IPS-NIHi7 (cell line): Measurements from ENCODE around the gene DUSP21.
"Not testable (repeated sequence)": the region's sequence is repeated elsewhere in the genome, so short reads cannot be mapped to it uniquely, and the experiment has no call there.

Experiments
- DNase-seq: peaks from one replicate; pipeline ENCODE4 v3.0.0; 2012; ENCODE audit warnings: mixed read lengths; ENCODE audit errors: extremely low spot score

DUSP21 gene

DNA sequence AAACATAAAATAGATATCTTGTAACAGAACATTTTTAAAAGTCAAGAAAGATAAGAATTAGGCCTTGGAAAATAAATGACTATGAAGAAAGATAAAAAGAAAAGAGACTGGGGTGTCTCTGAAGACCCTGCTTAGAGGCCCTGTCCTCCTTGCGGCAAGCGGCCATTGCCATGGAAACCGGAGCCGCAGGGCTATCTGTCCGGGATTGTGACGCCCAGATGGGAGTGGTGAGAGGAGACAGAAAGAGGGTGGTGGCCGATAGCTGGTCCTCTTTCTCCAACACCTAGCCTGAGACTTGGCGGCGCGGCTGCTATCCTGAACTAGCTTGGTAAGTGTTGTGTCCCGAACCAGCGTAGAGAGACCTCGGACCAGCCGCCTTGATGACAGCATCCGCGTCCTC is at the start of gene DUSP21:
Gene DUSP21, plus strand, starts transcription at position 269 of the 400 bp plus-strand sequence. Its CDS starts 112 bp downstream, at position 381.
- no peak for DNase-seq

DNA sequence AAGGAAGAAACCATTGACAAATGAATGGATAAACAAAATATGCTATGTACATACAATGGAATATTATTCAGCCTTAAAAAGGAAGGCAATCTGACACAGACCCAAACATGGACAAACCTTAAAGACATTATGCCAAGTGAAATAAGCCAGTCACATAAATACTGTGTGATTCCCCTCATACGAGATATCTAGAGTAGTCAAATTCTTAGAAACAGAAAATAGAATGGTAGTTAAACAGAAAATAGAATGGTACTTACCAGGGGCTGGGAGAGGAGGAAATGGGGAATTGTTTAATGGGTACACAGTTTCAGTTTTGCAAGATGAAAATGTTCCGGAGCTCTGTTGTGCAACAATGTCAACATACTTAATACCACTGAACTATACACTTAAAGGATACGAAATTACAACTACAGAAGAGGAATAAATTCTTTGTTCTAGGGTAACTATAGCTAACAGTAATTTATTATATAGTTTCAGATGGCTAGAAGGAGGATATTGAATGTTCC is 47.8 kb upstream of the DUSP21 start:
- DNase-seq, result no peak

DNA sequence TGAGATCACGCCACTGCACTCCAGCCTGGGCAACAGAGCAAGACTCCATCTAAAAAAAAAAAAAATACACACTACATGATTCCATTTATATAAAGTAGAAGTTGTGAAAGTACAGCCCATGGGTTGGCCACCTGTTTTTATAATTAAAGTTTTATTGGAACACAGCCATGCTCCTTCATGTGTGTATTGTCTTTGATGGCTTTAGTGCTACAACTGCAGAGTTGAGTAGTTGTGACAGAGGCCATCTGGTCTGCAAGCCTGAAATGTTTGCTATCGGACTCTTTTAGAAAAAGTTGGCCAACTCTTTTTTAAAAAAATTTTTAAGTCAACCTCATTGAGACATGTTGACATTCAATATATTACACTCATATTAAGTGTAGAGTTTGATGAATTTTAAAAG is 41.2 kb upstream of the DUSP21 start:
- DNase-seq, result no peak

DNA sequence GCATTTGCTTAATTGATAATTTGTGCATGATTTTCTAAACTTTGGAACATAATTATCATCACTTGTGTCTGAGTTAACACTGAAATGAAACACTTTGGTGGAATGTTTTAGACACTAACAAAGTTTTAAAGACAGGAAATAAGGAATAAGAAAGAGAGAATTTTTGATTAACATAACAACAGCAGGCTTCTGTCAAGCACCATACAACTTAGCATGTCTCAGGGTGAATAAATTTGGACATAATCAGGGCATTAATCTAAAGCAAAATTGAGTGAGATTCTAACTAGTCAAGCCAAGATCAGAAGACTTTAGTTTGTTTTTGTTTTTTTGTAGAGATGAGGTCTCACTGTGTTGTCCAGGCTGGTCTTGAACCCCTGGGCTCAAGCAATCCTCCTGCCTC is 28.1 kb upstream of the DUSP21 start:
- no peak for DNase-seq

DNA sequence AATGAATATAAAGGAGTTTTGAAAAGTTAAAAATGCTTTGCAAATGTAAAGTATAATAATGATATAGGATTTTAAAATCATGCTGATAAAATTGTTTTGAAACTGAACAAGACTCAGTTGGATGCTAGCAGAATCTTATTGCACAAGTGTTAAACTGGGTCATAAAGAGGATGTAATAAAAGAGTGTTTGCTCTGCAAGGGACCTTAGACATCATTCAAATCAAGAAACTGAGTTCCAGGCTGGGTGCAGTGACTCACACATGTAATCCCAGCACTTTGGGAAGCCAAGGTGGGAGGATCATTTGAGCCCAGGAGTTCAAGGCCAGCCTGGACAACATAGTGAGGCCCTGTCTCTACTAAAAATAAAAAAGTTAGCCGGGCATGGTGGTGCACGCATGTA is 27.5 kb upstream of the DUSP21 start:
- DNase-seq, result no peak

DNA sequence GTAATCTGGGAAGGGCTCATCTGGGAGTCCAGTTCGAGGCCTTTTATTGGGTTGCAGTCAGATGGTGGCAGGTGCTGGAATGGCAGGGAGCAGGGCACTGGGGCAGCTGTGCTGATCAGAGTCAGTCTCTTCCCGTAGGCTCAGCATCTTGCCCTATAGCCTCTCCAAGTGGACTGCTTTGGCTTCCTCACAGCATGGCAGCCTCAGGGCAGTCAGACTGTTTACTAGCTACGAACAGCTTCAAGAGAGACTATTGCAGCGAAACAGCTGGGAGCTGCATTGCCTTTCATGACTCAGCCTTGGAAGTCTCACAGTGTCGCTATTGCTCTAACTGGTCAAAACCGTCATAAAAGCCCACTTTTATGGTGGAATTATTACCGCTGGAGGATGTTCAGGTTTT is 26.8 kb upstream of the DUSP21 start:
- no peak for DNase-seq

- DNase-seq, result no peak
Measured at GRCh38 chrX:44822601-44823000, 21.2 kb upstream of the DUSP21 start.

DNA sequence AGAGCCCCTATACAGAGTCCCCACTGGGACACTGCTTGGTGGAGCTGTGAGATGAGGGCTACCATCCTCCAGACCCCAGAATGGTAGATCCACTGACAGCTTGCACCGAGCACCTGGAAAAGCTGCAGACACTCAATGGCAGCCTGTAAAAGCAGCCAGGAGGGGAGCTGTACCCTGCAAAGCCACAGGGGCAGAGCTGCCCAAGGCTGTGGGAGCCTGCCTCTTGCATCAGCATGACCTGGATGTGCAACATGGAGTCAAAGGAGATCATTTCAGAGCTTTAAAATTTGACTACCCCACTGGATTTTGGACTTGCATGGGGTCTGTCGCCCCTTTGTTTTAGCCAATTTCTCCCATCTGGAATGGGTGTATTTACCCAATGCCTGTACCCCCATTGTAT is 20.6 kb upstream of the DUSP21 start:
- not testable (repeated sequence) for DNase-seq

- DNase-seq, result no peak
Measured at GRCh38 chrX:44828008-44828605, 15.7 kb upstream of the DUSP21 start.

- DNase-seq, result no peak
Measured at GRCh38 chrX:44829832-44830231, 14.0 kb upstream of the DUSP21 start.

GRCh38 chrX:44842550-44843317 is 1.1 kb upstream of the DUSP21 start:
- DNase-seq, result no peak

DNA sequence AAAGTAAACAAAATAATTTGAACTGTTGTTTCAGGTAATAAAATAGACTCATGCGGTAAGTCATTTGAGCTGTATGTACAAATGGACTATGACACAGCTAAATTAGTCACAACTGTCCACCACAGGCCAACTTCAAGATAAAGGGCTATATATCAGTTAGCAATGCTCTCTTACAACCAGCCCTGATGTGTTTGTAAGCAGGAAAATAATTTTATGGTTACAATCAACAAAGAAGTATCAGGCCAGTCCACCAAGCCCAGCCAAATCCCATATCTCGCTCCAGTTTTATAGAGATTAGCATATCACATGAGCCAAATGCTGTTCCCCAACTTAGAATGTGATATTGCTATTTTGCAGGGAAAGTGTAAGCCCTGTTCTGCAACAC is 511 bp upstream of the DUSP21 start:
- DNase-seq, result no peak

GRCh38 chrX:44844204-44844603 is 383 bp downstream of the DUSP21 start:
- no peak for DNase-seq

DNA sequence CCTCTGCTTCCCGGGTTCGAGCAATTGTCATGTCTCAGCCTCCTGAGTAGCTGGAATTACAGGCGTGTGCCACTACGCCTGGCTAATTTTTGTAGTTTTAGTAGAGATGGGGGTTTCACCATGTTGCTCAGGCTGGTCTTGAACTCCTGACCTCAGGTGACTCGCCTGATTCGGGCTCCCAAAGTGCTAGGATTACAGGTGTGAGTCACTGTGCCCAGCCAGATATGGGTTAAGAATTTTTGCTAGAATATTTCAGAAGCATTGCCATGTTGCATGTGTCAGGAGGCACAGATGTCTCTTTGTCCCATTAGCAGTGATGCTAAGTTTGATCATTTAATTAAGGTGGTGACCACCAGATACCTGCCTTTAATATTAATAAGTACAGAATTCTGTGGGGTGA is 7.1 kb downstream of the DUSP21 start:
- not testable (repeated sequence) for DNase-seq

DNA sequence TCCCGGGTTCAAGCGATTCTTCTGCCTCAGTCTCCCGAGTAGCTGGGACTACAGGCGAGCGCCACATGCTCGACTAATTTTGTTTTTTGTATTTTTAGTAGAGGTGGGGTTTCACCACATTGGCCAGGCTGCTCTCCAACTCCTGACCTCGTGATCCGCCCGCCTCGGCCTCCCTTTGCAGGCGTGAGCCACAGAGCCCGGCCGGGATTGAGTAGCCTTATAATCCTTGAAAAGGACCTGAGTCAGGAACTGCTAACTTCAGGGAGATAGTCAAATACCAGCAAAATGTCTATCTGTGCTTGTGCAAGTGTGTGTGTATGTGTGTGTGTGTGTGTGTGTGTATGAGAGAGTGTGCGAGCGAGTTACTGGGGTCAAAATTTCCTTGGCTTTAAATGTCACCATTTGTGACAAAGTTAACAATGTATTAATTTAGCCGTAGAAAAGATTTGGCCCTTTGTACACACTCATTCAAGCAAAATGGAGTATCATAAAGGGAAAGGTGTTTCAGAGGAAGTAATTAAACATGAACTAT is 27.4 kb downstream of the DUSP21 start:
- DNase-seq, result no peak

- DNase-seq, result peak; percentile 45
Measured at GRCh38 chrX:44871931-44872820, 28.4 kb downstream of the DUSP21 start.

- DNase-seq, result peak; percentile 88
Measured at GRCh38 chrX:44872821-44873414, 29.1 kb downstream of the DUSP21 start, which contains the start of gene KDM6A. Gene KDM6A, plus strand, starts transcription at chrX:44873188. Its CDS starts 364 bp downstream, at chrX:44873552.

GRCh38 chrX:44873415-44874276 is 29.8 kb downstream of the DUSP21 start:
- no peak for DNase-seq

DNA sequence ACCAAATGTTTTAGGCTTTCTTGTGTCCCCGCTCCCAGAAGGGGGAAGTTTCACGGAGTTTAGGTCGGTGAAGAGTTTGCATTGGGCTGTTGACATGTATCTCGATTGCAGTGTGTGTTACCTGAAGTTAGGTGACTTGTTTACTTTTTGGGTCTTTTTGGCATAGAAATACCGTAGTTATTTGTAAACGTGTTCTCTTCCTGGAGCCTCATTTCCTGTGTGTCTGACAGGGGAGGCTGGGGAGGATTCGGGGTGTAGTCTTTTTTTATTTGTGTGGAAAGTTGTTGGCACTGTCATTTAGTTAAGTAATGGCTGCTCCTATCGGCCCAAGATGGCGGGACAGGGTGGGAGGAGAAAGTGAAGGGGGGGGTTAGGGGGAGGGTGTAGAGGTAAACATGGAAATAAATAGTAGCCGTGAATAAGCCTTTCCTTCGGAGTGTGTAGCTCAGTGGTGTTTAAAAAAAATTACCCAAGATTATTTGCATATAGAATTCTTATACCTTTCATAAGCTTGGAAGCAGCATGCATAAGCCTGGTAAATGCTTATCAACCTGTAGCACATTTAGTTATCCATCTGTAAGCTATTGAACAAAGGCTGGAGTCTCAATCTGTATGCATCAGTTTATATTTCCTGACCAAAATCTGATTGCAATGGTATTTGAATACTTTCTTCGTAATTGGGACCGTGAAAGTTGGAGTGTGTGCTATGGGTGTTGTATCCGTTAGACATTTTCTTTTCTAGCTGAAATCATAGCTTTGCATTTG is 30.8 kb downstream of the DUSP21 start:
- DNase-seq, result peak; percentile 22

- no peak for DNase-seq
Measured at GRCh38 chrX:44875185-44875489, 31.3 kb downstream of the DUSP21 start.
